ENCODE results near the gene RALGAPA2. TPM values are rescaled to one million over a fixed set of nuclear protein-coding genes. Genes with fewer than 3 reads are reported as not detected.

The RALGAPA2 gene
- polyA plus RNA-seq, 1 donor = 33.1 TPM

- no peak for DNase-seq
- Histone ChIP-seq H3K27me3 (ENCODE audit: control insufficient read depth, insufficient read depth, low read length) (no peaks in the 10 kb centered on the region), H3K27ac (ENCODE audit: low read length) (no peak overlapping the region), H3K36me3 (ENCODE audit: control insufficient read depth, insufficient read depth, low read length) (no peaks in the 10 kb centered on the region), H3K9me3 (ENCODE audit: control insufficient read depth, low read depth, low read length) (no peaks in the 10 kb centered on the region), H3K4me3 (ENCODE audit: low read length) (no peak overlapping the region), H3K4me1 (ENCODE audit: control insufficient read depth, insufficient read depth, low read length) (peaks cover 1% of the 10 kb centered on the region)
- 91% methylated on average over 3 of the region's 7 CpGs for WGBS (ENCODE audit: insufficient coverage, low lambda C conversion rate)
These were observed 9.9 kb downstream of the RALGAPA2 start for GRCh38 chr20:20702330-20703245.

- Histone ChIP-seq H3K36me3 (ENCODE audit: control insufficient read depth, insufficient read depth, low read length) (no peaks in the 10 kb centered on the region), H3K27me3 (ENCODE audit: control insufficient read depth, insufficient read depth, low read length) (no peaks in the 10 kb centered on the region), H3K9me3 (ENCODE audit: control insufficient read depth, low read depth, low read length) (no peaks in the 10 kb centered on the region), H3K27ac (ENCODE audit: low read length) (no peak overlapping the region), H3K4me3 (ENCODE audit: low read length) (no peak overlapping the region), H3K4me1 (ENCODE audit: control insufficient read depth, insufficient read depth, low read length) (peaks cover 4% of the 10 kb centered on the region)
- 100% methylated on average over 1 of the region's 4 CpGs for WGBS (ENCODE audit: insufficient coverage, low lambda C conversion rate)
- DNase-seq = no peak
These were observed 12.5 kb downstream of the RALGAPA2 start for GRCh38 chr20:20699917-20700316.

- Histone ChIP-seq H3K27ac (ENCODE audit: low read length) (no peak overlapping the region), H3K36me3 (ENCODE audit: control insufficient read depth, insufficient read depth, low read length) (no peaks in the 10 kb centered on the region), H3K9me3 (ENCODE audit: control insufficient read depth, low read depth, low read length) (no peaks in the 10 kb centered on the region), H3K4me3 (ENCODE audit: low read length) (no peak overlapping the region), H3K27me3 (ENCODE audit: control insufficient read depth, insufficient read depth, low read length) (no peaks in the 10 kb centered on the region), H3K4me1 (ENCODE audit: control insufficient read depth, insufficient read depth, low read length) (peaks cover 4% of the 10 kb centered on the region)
- WGBS (ENCODE audit: insufficient coverage, low lambda C conversion rate) = no CpG with 5 or more reads among the region's 3 CpGs
- DNase-seq = no peak
These were observed 13.3 kb downstream of the RALGAPA2 start for GRCh38 chr20:20699144-20699543.

GRCh38 chr20:20697325-20697845 is 15.1 kb downstream of the RALGAPA2 start:
- H3K9me3 ChIP-seq (ENCODE audit: control insufficient read depth, low read depth, low read length) = no peaks in the 10 kb centered on the region
- peaks cover 4% of the 10 kb centered on the region for H3K4me1 ChIP-seq (ENCODE audit: control insufficient read depth, insufficient read depth, low read length)
- peak; percentile 48 to 76 for DNase-seq
- WGBS (ENCODE audit: insufficient coverage, low lambda C conversion rate) = no CpG with 5 or more reads among the region's 4 CpGs
- no peak overlapping the region for H3K4me3 ChIP-seq (ENCODE audit: low read length)
- H3K27me3 ChIP-seq (ENCODE audit: control insufficient read depth, insufficient read depth, low read length) = no peaks in the 10 kb centered on the region
- no peaks in the 10 kb centered on the region for H3K36me3 ChIP-seq (ENCODE audit: control insufficient read depth, insufficient read depth, low read length)
- no peak overlapping the region for H3K27ac ChIP-seq (ENCODE audit: low read length)

GRCh38 chr20:20695250-20695816 is 17.1 kb downstream of the RALGAPA2 start:
- H3K4me1 ChIP-seq (ENCODE audit: control insufficient read depth, insufficient read depth, low read length) = peaks cover 4% of the 10 kb centered on the region
- no CpG with 5 or more reads among the region's 1 CpG for WGBS (ENCODE audit: insufficient coverage, low lambda C conversion rate)
- DNase-seq = no peak

GRCh38 chr20:20694591-20694990 is 17.9 kb downstream of the RALGAPA2 start:
- no peak overlapping the region for H3K27ac ChIP-seq (ENCODE audit: low read length)
- H3K9me3 ChIP-seq (ENCODE audit: control insufficient read depth, low read depth, low read length) = no peaks in the 10 kb centered on the region
- no peak overlapping the region for H3K4me3 ChIP-seq (ENCODE audit: low read length)
- DNase-seq = no peak
- no CpG with 5 or more reads among the region's 4 CpGs for WGBS (ENCODE audit: insufficient coverage, low lambda C conversion rate)
- no peaks in the 10 kb centered on the region for H3K27me3 ChIP-seq (ENCODE audit: control insufficient read depth, insufficient read depth, low read length)
- H3K4me1 ChIP-seq (ENCODE audit: control insufficient read depth, insufficient read depth, low read length) = peaks cover 4% of the 10 kb centered on the region
- H3K36me3 ChIP-seq (ENCODE audit: control insufficient read depth, insufficient read depth, low read length) = no peaks in the 10 kb centered on the region

More at GRCh38 chr20:20695250-20695816, 17.1 kb downstream of the RALGAPA2 start:
- no peaks in the 10 kb centered on the region for H3K9me3 ChIP-seq (ENCODE audit: control insufficient read depth, low read depth, low read length)
- no peaks in the 10 kb centered on the region for H3K27me3 ChIP-seq (ENCODE audit: control insufficient read depth, insufficient read depth, low read length)
- no peaks in the 10 kb centered on the region for H3K36me3 ChIP-seq (ENCODE audit: control insufficient read depth, insufficient read depth, low read length)
- H3K4me3 ChIP-seq (ENCODE audit: low read length) = no peak overlapping the region
- H3K27ac ChIP-seq (ENCODE audit: low read length) = no peak overlapping the region

GRCh38 chr20:20692587-20692986 is 19.9 kb downstream of the RALGAPA2 start:
- no CpG with 5 or more reads among the region's 1 CpG for WGBS (ENCODE audit: insufficient coverage, low lambda C conversion rate)
- Histone ChIP-seq H3K9me3 (ENCODE audit: control insufficient read depth, low read depth, low read length) (no peaks in the 10 kb centered on the region), H3K4me3 (ENCODE audit: low read length) (no peak overlapping the region), H3K27me3 (ENCODE audit: control insufficient read depth, insufficient read depth, low read length) (no peaks in the 10 kb centered on the region), H3K27ac (ENCODE audit: low read length) (no peak overlapping the region), H3K36me3 (ENCODE audit: control insufficient read depth, insufficient read depth, low read length) (no peaks in the 10 kb centered on the region), H3K4me1 (ENCODE audit: control insufficient read depth, insufficient read depth, low read length) (peaks cover 2% of the 10 kb centered on the region)
- no peak for DNase-seq

- H3K4me1 ChIP-seq (ENCODE audit: control insufficient read depth, insufficient read depth, low read length) = no peaks in the 10 kb centered on the region
- DNase-seq = no peak
- H3K4me3 ChIP-seq (ENCODE audit: low read length) = no peak overlapping the region
- H3K27me3 ChIP-seq (ENCODE audit: control insufficient read depth, insufficient read depth, low read length) = no peaks in the 10 kb centered on the region
- no peak overlapping the region for H3K27ac ChIP-seq (ENCODE audit: low read length)
- H3K36me3 ChIP-seq (ENCODE audit: control insufficient read depth, insufficient read depth, low read length) = no peaks in the 10 kb centered on the region
- WGBS (ENCODE audit: insufficient coverage, low lambda C conversion rate) = no CpG with 5 or more reads among the region's 4 CpGs
- no peaks in the 10 kb centered on the region for H3K9me3 ChIP-seq (ENCODE audit: control insufficient read depth, low read depth, low read length)
These were observed 20.8 kb downstream of the RALGAPA2 start for GRCh38 chr20:20691477-20692235.

GRCh38 chr20:20690676-20691476 is 21.6 kb downstream of the RALGAPA2 start:
- Histone ChIP-seq H3K4me3 (ENCODE audit: low read length) (no peak overlapping the region), H3K9me3 (ENCODE audit: control insufficient read depth, low read depth, low read length) (no peaks in the 10 kb centered on the region), H3K27ac (ENCODE audit: low read length) (no peak overlapping the region), H3K27me3 (ENCODE audit: control insufficient read depth, insufficient read depth, low read length) (no peaks in the 10 kb centered on the region), H3K4me1 (ENCODE audit: control insufficient read depth, insufficient read depth, low read length) (no peaks in the 10 kb centered on the region), H3K36me3 (ENCODE audit: control insufficient read depth, insufficient read depth, low read length) (no peaks in the 10 kb centered on the region)
- 97% methylated on average over 4 of the region's 8 CpGs for WGBS (ENCODE audit: insufficient coverage, low lambda C conversion rate)
- no peak for DNase-seq
